HG03108 (cell line): ENCODE measurements around the gene SPTBN5.

Experiments
- ATAC-seq: cut with Tn5 transposase; IDR thresholded peaks from one replicate; pipeline ENCODE4 v1.9.1; 2021; ENCODE audit warnings: moderate library complexity; ENCODE audit not compliant: unreplicated experiment

The SPTBN5 gene

GRCh38 chr15:41926185-41927056, 32.6 kb upstream of the SPTBN5 start:
- no peak for ATAC-seq

- no peak for ATAC-seq
These were observed 31.3 kb upstream of the SPTBN5 start for GRCh38 chr15:41925086-41925608.

- no peak for ATAC-seq
These were observed 29.6 kb upstream of the SPTBN5 start for GRCh38 chr15:41923401-41923997.

GRCh38 chr15:41922353-41922752, 28.5 kb upstream of the SPTBN5 start:
- ATAC-seq: no peak

GRCh38 chr15:41921639-41922038, 27.8 kb upstream of the SPTBN5 start:
- ATAC-seq: no peak

GRCh38 chr15:41921167-41921566, 27.3 kb upstream of the SPTBN5 start:
- no peak for ATAC-seq

GRCh38 chr15:41919954-41920538, 26.2 kb upstream of the SPTBN5 start:
- ATAC-seq: no peak

GRCh38 chr15:41919201-41919820, 25.5 kb upstream of the SPTBN5 start:
- no peak for ATAC-seq

GRCh38 chr15:41918506-41919126, 24.8 kb upstream of the SPTBN5 start:
- ATAC-seq: no peak

GRCh38 chr15:41917767-41918430, 24.0 kb upstream of the SPTBN5 start:
- no peak for ATAC-seq

- ATAC-seq: no peak
These were observed 21.6 kb upstream of the SPTBN5 start for GRCh38 chr15:41915255-41915994.

GRCh38 chr15:41914411-41914810, 20.6 kb upstream of the SPTBN5 start:
- no peak for ATAC-seq

GRCh38 chr15:41913256-41913655, 19.4 kb upstream of the SPTBN5 start:
- ATAC-seq: no peak

GRCh38 chr15:41911691-41912345, 18.0 kb upstream of the SPTBN5 start:
- no peak for ATAC-seq

- no peak for ATAC-seq
These were observed 15.0 kb upstream of the SPTBN5 start for GRCh38 chr15:41908736-41909461.

- ATAC-seq: no peak
These were observed 13.3 kb upstream of the SPTBN5 start for GRCh38 chr15:41907141-41907540.

GRCh38 chr15:41906608-41907007, 12.8 kb upstream of the SPTBN5 start:
- no peak for ATAC-seq

GRCh38 chr15:41905036-41905793, 11.4 kb upstream of the SPTBN5 start:
- no peak for ATAC-seq
